Ectodermal cell (in vitro differentiated cells): ENCODE data around the gene FGD2.
"Not testable (repeated sequence)": the region's sequence is repeated elsewhere in the genome, so short reads cannot be mapped to it uniquely, and the experiment has no call there.

Source experiments
- H3K27ac ChIP-seq: 2 replicates; pipeline ENCODE4 v1.7.0; 2013; ENCODE audit warnings: mild to moderate bottlenecking, low read depth, low read length; ENCODE audit not compliant: insufficient read depth, poor library complexity, severe bottlenecking
- H3K27me3 ChIP-seq: 2 replicates; pipeline ENCODE4 v1.7.0; 2013; ENCODE audit warnings: mild to moderate bottlenecking, low read length; ENCODE audit not compliant: insufficient read depth, control insufficient read depth, poor library complexity, severe bottlenecking
- H3K36me3 ChIP-seq: one replicate; pipeline ENCODE4 v1.7.0; 2013; ENCODE audit warnings: low read length; ENCODE audit not compliant: control insufficient read depth, insufficient read depth
- H3K4me1 ChIP-seq: one replicate; pipeline ENCODE4 v1.7.0; 2013; ENCODE audit warnings: low read length; ENCODE audit not compliant: control insufficient read depth, insufficient read depth
- H3K4me3 ChIP-seq: 2 replicates; pipeline ENCODE4 v1.7.0; 2013; ENCODE audit warnings: low read depth, low read length, control low read depth; ENCODE audit not compliant: insufficient read depth
- H3K9me3 ChIP-seq: 2 replicates; pipeline ENCODE4 v1.7.0; 2013; ENCODE audit warnings: mild to moderate bottlenecking, low read length, moderate library complexity; ENCODE audit not compliant: control insufficient read depth
- WGBS, 2 experiments: methylation state at CpG; one replicate each; pipeline ENCODE4 v1.1.7; 2013; ENCODE audit warnings: missing lambda C conversion rate in 2 of 2; 5-methylcytosine and 5-hydroxymethylcytosine counted together

The FGD2 gene

GRCh38 chr6:37058984-37059343 lies 53.5 kb downstream of the FGD2 start:
- H3K36me3 ChIP-seq, H3K4me3 ChIP-seq, H3K27me3 ChIP-seq, H3K9me3 ChIP-seq: not testable (repeated sequence)
- Histone ChIP-seq H3K4me1 (peaks cover 15% of the 10 kb centered on the region), H3K27ac (peak overlapping the region; percentile 84)
- 71 to 80% methylated on average over 5 of the region's 5 CpGs for WGBS, 2 experiments

GRCh38 chr6:37059344-37060194 lies 54.1 kb downstream of the FGD2 start:
- Histone ChIP-seq H3K4me3 (no peak overlapping the region), H3K27me3 (no peaks in the 10 kb centered on the region), H3K4me1 (peaks cover 15% of the 10 kb centered on the region), H3K27ac (peak overlapping the region; percentile 84), H3K36me3 (no peaks in the 10 kb centered on the region), H3K9me3 (no peaks in the 10 kb centered on the region)
- WGBS, 2 experiments = 12 to 14% methylated on average over 19 of the region's 19 CpGs

GRCh38 chr6:37060195-37060559 lies 54.7 kb downstream of the FGD2 start:
- Histone ChIP-seq H3K9me3 (no peaks in the 10 kb centered on the region), H3K36me3 (no peaks in the 10 kb centered on the region), H3K4me1 (peaks cover 14% of the 10 kb centered on the region), H3K27me3 (no peaks in the 10 kb centered on the region), H3K27ac (no peak overlapping the region), H3K4me3 (no peak overlapping the region)
- WGBS, 2 experiments = 82 to 89% methylated on average over 4 of the region's 4 CpGs

- no peaks in the 10 kb centered on the region for H3K9me3 ChIP-seq
- no peaks in the 10 kb centered on the region for H3K27me3 ChIP-seq
- peaks cover 12% of the 10 kb centered on the region for H3K4me1 ChIP-seq
- H3K36me3 ChIP-seq = no peaks in the 10 kb centered on the region
- no peak overlapping the region for H3K27ac ChIP-seq
- no peak overlapping the region for H3K4me3 ChIP-seq
- WGBS, 2 experiments = 91 to 94% methylated on average over 11 of the region's 11 CpGs
These were observed 55.8 kb downstream of the FGD2 start for GRCh38 chr6:37061157-37061804.

DNA sequence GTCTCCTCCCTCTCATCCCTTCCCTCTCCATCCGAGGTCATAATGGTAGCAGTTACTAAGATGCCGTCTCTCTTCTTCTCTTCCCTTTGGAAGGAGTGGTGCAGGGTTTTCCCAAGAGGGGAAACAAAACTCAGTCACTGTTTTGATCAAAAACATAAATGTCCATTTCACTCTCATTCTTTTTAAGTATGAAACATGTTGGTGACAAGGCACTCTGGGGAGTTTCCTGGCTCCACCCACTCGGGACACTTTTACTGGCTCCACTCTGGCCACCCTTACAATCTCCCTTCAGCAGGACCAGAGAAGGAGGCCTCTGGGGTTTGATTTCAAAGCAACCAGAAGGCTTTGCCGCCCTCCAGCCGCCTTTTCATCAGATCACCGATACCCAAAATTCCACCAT lies 57.0 kb downstream of the FGD2 start:
- Histone ChIP-seq H3K9me3 (no peaks in the 10 kb centered on the region), H3K27me3 (no peaks in the 10 kb centered on the region), H3K27ac (no peak overlapping the region), H3K4me1 (peaks cover 12% of the 10 kb centered on the region), H3K4me3 (no peak overlapping the region), H3K36me3 (no peaks in the 10 kb centered on the region)
- 91 to 93% methylated on average over 6 of the region's 6 CpGs for WGBS, 2 experiments

DNA sequence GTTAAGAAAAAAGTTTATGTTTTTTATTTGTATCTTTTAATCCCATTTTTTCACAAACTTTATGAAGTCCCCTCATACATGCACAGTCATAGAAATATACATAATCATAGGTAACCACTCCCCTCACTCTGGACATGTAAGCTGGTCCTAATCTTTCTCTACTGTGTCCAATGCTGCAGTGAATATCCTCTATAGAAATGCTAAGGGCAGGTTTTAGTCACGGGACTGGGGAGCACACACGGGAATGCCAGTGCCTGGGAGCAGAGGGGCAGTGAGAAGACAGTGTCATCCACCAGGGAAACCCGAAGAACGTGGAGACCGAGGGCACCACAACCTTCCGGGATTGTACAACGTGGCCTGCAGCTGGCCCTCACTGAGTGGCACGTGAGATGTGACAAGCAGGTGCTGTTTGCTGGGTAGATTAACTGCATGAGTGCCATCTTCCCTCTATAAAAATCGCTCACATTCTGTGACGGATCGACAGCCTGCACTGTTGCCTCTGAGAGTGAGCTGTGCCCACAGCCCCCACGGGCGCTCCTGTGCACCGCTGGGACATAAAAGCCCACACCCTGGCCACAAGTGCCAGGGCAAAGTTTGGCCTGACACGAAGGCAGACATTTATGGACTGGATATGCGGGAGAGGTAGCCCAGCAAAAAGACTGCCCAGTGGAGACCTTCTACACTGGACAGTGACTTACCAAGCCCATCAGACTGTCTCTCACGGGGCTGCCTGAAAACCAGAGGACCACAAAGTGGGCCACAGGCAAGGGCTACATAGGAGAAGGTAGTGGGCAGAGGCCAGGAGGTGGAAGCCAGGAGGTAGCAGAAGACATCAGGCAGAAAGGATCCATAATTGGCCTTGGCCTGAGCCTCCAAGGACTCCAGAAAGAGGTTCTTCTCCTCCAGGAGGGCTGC lies 63.2 kb downstream of the FGD2 start:
- Histone ChIP-seq H3K4me1 (peaks cover 7% of the 10 kb centered on the region), H3K4me3 (no peak overlapping the region), H3K27ac (no peak overlapping the region), H3K9me3 (no peaks in the 10 kb centered on the region), H3K27me3 (no peaks in the 10 kb centered on the region), H3K36me3 (no peaks in the 10 kb centered on the region)
- WGBS, 2 experiments = 88 to 90% methylated on average over 17 of the region's 17 CpGs

GRCh38 chr6:37069639-37070038 lies 64.2 kb downstream of the FGD2 start:
- Histone ChIP-seq H3K36me3 (no peaks in the 10 kb centered on the region), H3K4me1 (peaks cover 7% of the 10 kb centered on the region), H3K9me3 (no peaks in the 10 kb centered on the region), H3K27me3 (no peaks in the 10 kb centered on the region), H3K4me3 (no peak overlapping the region), H3K27ac (no peak overlapping the region)
- 83 to 87% methylated on average over 5 of the region's 5 CpGs for WGBS, 2 experiments

DNA sequence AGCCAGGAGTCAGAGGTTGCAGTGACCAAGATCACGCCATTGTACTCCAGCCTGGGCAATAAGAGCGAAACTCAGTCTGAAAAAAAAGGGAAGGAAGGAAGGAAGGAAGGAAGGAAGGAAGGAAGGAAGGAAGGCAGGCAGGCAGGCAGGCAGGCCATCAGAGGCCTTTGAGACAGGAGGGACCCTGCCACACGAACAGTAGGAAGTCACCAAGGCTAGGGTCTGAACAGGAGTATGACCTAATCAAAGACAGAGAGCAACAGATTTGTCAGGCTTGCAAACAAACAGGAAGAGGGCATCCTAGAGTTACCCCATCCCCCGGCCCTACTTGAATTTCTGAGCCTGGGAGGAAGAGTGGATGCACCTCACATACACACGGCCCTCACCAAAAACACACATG lies 67.1 kb downstream of the FGD2 start:
- no peak overlapping the region for H3K4me3 ChIP-seq
- no peak overlapping the region for H3K27ac ChIP-seq
- 76 to 88% methylated on average over 5 of the region's 5 CpGs for WGBS, 2 experiments
- no peaks in the 10 kb centered on the region for H3K36me3 ChIP-seq
- H3K9me3 ChIP-seq = no peaks in the 10 kb centered on the region
- peaks cover 11% of the 10 kb centered on the region for H3K4me1 ChIP-seq
- H3K27me3 ChIP-seq = no peaks in the 10 kb centered on the region

DNA sequence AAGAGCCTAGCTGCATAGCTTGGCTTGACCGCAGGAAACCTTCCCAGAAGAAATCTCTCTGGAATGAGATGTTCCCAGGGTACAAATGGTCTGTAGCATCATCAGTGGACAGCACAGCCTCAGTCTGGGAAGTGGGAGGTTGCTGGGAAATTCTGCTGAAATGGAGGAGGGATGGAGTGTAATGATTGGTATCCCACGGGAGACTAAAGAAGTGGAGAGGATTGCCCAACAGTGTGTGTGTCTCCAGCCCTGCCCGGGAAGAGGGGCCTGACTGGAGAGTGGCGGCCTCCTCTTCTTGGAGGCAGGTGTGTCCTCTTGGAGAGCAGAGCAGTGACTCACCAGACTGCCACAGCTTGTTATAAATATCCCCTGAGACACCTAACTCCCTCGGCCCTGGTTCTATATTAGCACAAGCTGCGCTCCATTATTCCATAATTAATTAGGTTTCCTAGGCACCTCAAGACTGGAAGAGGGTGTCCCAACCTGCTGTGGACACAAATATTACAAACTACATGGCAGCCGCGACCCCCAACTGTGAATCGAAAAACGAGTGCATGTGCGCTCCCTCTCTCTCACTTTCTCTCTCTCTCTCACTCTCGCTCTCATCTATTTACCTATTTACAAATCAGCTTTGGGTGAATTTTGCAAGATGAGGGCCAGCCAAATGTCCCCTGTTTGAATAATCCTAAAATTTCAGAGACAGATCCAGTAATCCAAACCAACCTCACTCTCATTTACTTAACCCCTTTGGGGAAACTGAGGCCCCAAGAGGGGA lies 68.8 kb downstream of the FGD2 start:
- Histone ChIP-seq H3K4me1 (peaks cover 16% of the 10 kb centered on the region), H3K4me3 (no peak overlapping the region), H3K36me3 (no peaks in the 10 kb centered on the region), H3K27me3 (no peaks in the 10 kb centered on the region), H3K9me3 (no peaks in the 10 kb centered on the region), H3K27ac (no peak overlapping the region)
- 92 to 93% methylated on average over 12 of the region's 12 CpGs for WGBS, 2 experiments
